ENCODE results near the gene ACOT7.
"Not testable (repeated sequence)": the region's sequence is repeated elsewhere in the genome, so short reads cannot be mapped to it uniquely, and the experiment has no call there.

ACOT7 gene

DNA sequence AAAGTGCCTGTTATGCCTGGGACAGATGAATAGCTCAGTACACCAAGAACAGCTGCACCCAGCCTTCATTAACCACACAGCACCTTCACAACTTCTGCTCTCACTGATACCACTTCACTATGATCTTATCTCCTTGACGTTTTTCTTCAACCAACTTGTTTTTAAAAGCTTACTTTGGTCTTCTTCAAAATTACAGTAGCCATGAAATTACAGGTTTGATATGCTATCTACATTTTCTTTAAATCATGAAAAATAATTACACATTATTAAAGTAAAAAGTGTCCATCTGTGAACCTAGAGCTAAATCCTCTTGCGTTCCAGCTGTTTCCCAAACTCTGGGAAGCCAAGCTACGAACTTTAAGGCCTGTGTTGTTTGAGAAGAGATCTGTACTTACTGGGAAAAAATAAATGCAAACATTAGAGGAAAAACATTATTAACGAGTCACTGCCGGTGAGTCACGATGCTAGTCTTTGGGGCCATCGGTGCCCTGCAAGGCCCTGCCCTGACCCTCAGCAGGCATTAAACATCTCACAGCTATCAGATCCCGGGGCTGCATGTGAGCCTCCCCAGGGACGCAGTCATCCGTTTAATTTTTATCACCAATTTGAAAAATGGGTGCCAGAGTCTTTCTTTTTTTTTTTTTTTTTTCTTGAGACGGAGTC is 76.3 kb downstream of the ACOT7 start:
- no peak for ATAC-seq (replicated peaks)

GRCh38 chr1:6316240-6317097 is 77.1 kb downstream of the ACOT7 start:
- Mint-ChIP-seq H3K4me1 (no peaks in the 10 kb centered on the region), H3K9me3 (no peaks in the 10 kb centered on the region), H3K4me3 (no peak overlapping the region), H3K27me3 (no peaks in the 10 kb centered on the region), H3K36me3 (peaks cover 6 to 15% of the 10 kb centered on the region in 2 donors), H3K27ac (no peak overlapping the region)
- ATAC-seq (replicated peaks) (no peak), DNase-seq (no peak)

More for the DNA sequence above, 76.3 kb downstream of the ACOT7 start:
- no peak overlapping the region for H3K4me3 Mint-ChIP-seq
- no peaks in the 10 kb centered on the region for H3K9me3 Mint-ChIP-seq
- no peaks in the 10 kb centered on the region for H3K27me3 Mint-ChIP-seq
- no peaks in the 10 kb centered on the region for H3K4me1 Mint-ChIP-seq
- no peak for DNase-seq
- H3K36me3 Mint-ChIP-seq = peaks cover 6 to 15% of the 10 kb centered on the region in 2 donors
- H3K27ac Mint-ChIP-seq = no peak overlapping the region

- no peak for ATAC-seq (replicated peaks)
- Mint-ChIP-seq H3K9me3 (no peaks in the 10 kb centered on the region), H3K4me1 (no peaks in the 10 kb centered on the region), H3K4me3 (no peak overlapping the region), H3K36me3 (peaks cover 12 to 18% of the 10 kb centered on the region in 2 donors), H3K27me3 (no peaks in the 10 kb centered on the region), H3K27ac (no peak overlapping the region)
- DNase-seq = no peak
These were observed 79.1 kb downstream of the ACOT7 start for GRCh38 chr1:6314503-6314902.

- no peak for DNase-seq
These were observed 80.0 kb downstream of the ACOT7 start for GRCh38 chr1:6313393-6314200.

DNA sequence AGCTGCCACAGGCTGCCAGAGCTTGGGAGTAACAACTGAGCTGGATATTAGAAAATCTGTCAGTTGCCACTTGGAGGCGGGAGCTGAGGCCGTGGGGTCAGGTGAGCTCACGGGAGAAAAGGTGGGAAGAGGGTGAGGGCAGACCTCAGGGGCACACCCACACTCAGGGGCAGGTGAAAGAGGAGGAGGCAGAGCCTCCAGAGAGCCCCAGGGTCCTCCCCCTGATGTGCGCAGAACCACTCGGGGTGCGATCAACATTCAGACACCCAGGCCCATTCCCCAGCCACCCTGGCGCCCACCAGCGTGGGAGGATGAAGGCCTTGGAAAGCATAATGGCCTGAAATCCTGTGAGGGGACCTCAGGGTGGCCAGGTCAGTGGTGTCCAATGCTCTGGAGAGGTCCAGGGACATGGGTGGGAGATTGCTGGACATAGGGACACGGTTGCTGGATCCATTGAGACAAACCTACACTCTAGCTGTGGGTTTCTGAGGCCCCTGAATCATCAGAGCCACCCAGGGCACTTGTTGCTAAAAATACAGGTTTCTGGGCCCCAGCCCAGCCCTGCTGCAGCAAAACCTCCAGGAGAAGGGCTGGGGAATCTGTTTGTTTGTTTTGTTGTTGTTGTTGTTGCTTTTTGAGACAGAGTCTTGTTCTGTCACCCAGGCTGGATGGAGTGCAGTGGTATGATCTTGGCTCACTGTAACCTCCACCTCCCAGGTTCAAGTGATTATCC is 83.3 kb downstream of the ACOT7 start:
- no peak overlapping the region for H3K4me3 Mint-ChIP-seq
- H3K27ac Mint-ChIP-seq = no peak overlapping the region

More at GRCh38 chr1:6313393-6314200, 80.0 kb downstream of the ACOT7 start:
- H3K9me3 Mint-ChIP-seq = no peaks in the 10 kb centered on the region
- no peaks in the 10 kb centered on the region for H3K27me3 Mint-ChIP-seq
- no peak for ATAC-seq (replicated peaks)
- H3K4me1 Mint-ChIP-seq = no peaks in the 10 kb centered on the region
- no peak overlapping the region for H3K27ac Mint-ChIP-seq
- H3K4me3 Mint-ChIP-seq = no peak overlapping the region
- peaks cover 12 to 18% of the 10 kb centered on the region in 2 donors for H3K36me3 Mint-ChIP-seq

DNA sequence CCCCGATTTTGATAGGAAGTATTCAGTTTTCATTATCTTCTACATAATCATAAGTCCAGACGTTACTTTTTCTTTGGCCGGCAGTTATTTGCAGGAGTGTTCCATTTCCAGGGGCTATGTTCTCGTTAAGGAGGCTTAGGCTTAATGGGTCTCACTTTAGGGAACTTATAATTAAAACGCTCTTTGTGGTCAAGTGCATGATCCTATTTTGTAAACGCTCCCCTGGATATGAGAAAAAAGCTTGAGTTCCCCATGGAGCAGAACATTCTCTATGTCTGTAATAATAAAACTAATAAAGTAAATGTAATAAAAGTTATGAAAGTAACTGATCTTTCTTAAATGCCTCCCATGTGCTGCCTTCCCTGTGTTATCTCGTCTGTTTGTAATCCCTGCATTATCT is 84.0 kb downstream of the ACOT7 start:
- DNase-seq = no peak
- Mint-ChIP-seq H3K4me1 (no peaks in the 10 kb centered on the region), H3K4me3 (no peak overlapping the region), H3K9me3 (peaks cover 6 to 12% of the 10 kb centered on the region in 2 donors), H3K27me3 (no peaks in the 10 kb centered on the region), H3K36me3 (peaks cover 14 to 17% of the 10 kb centered on the region in 2 donors), H3K27ac (no peak overlapping the region)
- ATAC-seq (replicated peaks) = no peak

More for the DNA sequence above, 83.3 kb downstream of the ACOT7 start:
- ATAC-seq (replicated peaks) (no peak), DNase-seq (no peak)
- H3K36me3 Mint-ChIP-seq = peaks cover 14 to 17% of the 10 kb centered on the region in 2 donors
- H3K27me3 Mint-ChIP-seq = no peaks in the 10 kb centered on the region
- H3K4me1 Mint-ChIP-seq = no peaks in the 10 kb centered on the region
- H3K9me3 Mint-ChIP-seq = peaks cover 6 to 12% of the 10 kb centered on the region in 2 donors

GRCh38 chr1:6308449-6308848 is 85.1 kb downstream of the ACOT7 start:
- Mint-ChIP-seq H3K27ac (no peak overlapping the region), H3K4me1 (no peaks in the 10 kb centered on the region), H3K9me3 (peaks cover 6 to 12% of the 10 kb centered on the region in 2 donors), H3K27me3 (no peaks in the 10 kb centered on the region), H3K36me3 (peaks cover 17 to 21% of the 10 kb centered on the region in 2 donors), H3K4me3 (no peak overlapping the region)
- no peak for ATAC-seq (replicated peaks)
- no peak for DNase-seq

DNA sequence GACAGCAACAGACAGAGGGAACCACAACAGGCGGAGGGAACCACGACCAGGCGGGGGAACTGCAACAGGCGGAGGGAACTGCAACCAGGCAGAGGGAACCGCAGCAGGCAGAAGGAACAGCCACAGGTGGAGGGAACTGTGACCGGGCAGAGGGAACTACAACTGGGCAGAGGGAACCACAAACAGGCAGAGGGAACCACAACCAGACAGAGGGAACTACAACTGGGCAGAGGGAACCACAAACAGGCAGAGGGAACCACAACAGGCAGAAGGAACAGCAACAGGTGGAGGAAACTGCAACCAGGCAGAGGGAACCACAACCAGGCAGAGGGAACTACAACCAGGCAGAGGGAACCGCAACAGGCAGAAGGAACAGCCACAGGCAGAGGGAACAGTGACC is 85.9 kb downstream of the ACOT7 start:
- H3K4me3 Mint-ChIP-seq; DNase-seq; H3K27me3 Mint-ChIP-seq; H3K4me1 Mint-ChIP-seq; H3K27ac Mint-ChIP-seq; ATAC-seq (replicated peaks): not testable (repeated sequence)
- peaks cover 17 to 21% of the 10 kb centered on the region in 2 donors for H3K36me3 Mint-ChIP-seq
- peaks cover 6 to 12% of the 10 kb centered on the region in 2 donors for H3K9me3 Mint-ChIP-seq

DNA sequence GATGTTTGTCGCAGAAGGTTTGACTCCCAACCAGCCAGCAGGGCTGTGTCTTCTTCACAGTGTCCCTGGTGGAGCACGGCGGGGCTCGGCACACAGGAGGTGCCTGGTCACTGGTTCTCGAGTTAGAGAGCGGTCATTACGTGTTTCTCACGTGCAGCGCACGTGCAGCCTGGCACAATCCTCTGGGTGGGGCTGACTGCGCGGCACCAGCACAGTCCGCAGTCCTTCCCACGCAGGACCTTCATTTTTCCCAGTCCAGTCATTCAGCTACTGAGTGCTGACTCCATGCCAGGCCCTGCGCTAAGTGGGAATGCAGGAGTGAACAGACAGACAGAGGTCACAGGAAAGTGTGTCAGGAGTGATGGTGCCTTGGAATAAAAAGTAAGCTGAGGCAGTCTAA is 86.5 kb downstream of the ACOT7 start:
- H3K27me3 Mint-ChIP-seq = no peaks in the 10 kb centered on the region
- no peak overlapping the region for H3K4me3 Mint-ChIP-seq
- H3K36me3 Mint-ChIP-seq = peaks cover 17 to 21% of the 10 kb centered on the region in 2 donors
- ATAC-seq (replicated peaks) (no peak), DNase-seq (no peak)
- peaks cover 6 to 12% of the 10 kb centered on the region in 2 donors for H3K9me3 Mint-ChIP-seq
- H3K27ac Mint-ChIP-seq = no peak overlapping the region
- H3K4me1 Mint-ChIP-seq = no peaks in the 10 kb centered on the region

- no peaks in the 10 kb centered on the region for H3K27me3 Mint-ChIP-seq
- H3K27ac Mint-ChIP-seq = no peak overlapping the region
- DNase-seq (no peak), ATAC-seq (replicated peaks) (no peak)
- no peaks in the 10 kb centered on the region for H3K4me1 Mint-ChIP-seq
- peaks cover 6 to 12% of the 10 kb centered on the region in 2 donors for H3K9me3 Mint-ChIP-seq
- no peak overlapping the region for H3K4me3 Mint-ChIP-seq
- peaks cover 11 to 25% of the 10 kb centered on the region in 2 donors for H3K36me3 Mint-ChIP-seq
These were observed 90.1 kb downstream of the ACOT7 start for GRCh38 chr1:6303397-6304012.

DNA sequence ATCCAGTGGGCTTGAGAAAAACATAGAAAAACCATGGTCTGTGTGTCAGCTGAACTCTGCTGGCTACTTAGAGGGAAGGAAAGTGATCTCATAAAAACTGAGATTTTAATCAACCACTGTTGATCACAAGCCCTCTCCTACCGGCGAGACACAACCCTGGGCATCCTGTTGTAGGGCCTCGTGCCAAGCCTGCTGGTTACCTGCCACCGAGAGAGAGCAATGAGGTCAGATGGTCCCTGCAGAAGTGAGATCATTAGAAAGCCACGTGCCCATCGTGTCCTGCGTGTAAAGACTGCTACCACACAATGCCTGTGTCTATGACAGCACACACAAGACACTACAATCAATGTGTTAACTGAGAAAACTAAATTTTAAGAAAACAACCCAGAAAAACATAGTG is 91.0 kb downstream of the ACOT7 start:
- Mint-ChIP-seq H3K4me3 (no peak overlapping the region), H3K9me3 (peaks cover 3 to 4% of the 10 kb centered on the region in 2 donors), H3K27me3 (no peaks in the 10 kb centered on the region), H3K36me3 (peaks cover 9 to 25% of the 10 kb centered on the region in 2 donors), H3K27ac (no peak overlapping the region), H3K4me1 (no peaks in the 10 kb centered on the region)
- DNase-seq = no peak
- ATAC-seq (replicated peaks) = no peak

DNA sequence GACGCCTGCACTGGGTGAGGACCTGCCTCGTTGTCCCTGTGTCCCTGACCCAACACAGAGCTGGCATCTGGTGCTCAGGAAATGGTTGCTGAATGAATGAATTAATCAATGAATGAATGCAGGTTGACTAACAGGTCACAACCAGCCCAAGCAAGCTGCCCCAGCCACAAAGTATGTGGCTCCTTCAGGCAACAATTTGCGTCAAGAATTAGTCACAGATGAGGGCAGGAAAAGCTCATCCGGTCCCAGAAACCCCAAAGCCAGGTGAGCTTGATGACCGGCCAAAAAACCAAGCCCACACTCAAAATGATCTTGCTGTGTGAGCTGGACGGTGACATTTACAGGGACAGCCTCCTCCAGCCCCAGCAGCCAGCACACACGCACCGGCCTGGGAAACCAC is 92.0 kb downstream of the ACOT7 start:
- no peak for ATAC-seq (replicated peaks)
- no peaks in the 10 kb centered on the region for H3K27me3 Mint-ChIP-seq
- DNase-seq = no peak
- H3K27ac Mint-ChIP-seq = no peak overlapping the region
- peaks cover 2 to 15% of the 10 kb centered on the region in 2 donors for H3K36me3 Mint-ChIP-seq
- no peaks in the 10 kb centered on the region for H3K9me3 Mint-ChIP-seq
- no peak overlapping the region for H3K4me3 Mint-ChIP-seq
- no peaks in the 10 kb centered on the region for H3K4me1 Mint-ChIP-seq

GRCh38 chr1:6300342-6301048 is 93.1 kb downstream of the ACOT7 start:
- H3K27ac Mint-ChIP-seq = no peak overlapping the region
- H3K36me3 Mint-ChIP-seq = peaks cover 0 to 15% of the 10 kb centered on the region in 2 donors
- no peaks in the 10 kb centered on the region for H3K4me1 Mint-ChIP-seq
- no peaks in the 10 kb centered on the region for H3K27me3 Mint-ChIP-seq
- no peaks in the 10 kb centered on the region for H3K9me3 Mint-ChIP-seq
- ATAC-seq (replicated peaks) (no peak), DNase-seq (no peak)
- no peak overlapping the region for H3K4me3 Mint-ChIP-seq
